ENCODE data around the gene PITX2.

Gene PITX2

DNA sequence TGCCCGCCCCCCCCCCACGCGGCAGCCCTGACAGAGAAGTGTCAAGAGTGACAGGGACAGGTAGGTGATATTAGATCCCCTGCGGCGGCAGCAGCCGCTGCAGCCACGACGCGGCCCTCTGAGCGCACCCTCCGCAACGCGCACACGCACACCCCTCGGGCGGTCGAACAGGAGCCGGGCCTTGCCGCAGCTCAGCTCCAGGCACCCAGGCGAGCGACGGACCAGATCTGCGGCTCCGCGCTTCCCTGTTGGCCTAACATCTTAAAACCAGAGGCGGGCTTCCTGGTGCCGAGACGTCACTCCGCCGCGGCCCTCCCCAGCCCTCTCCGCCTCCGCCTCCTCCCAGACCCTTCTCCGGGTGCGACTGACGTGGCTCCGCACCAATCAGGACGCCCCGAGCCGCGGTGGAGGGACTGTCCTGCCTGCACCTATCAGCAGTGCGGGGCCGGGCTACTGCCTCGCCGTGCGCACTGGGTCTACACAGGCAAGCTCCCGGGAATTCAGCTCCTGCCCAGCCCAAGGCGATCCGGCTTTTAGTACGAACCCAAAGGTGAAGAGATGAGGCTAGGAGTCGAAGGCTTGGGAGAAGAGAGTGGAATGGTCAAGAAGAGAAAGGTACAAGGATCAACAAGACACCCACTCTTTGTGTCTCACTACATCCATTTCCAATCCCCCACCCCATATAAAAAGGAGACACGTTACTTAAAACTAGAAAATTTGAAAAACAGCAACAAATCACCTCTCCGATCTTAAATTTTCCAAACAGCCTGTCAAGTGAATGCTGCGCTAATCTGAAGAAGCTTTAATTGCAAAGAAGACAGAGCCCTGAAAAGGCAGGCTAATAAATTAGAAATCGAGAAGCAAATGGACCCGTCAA lies at the start of gene PITX2:
Gene PITX2 (minus strand): TSS at position 237 of the 877 bp plus-strand sequence. CDS start 617 bp downstream, outside the sequence.
- DNase-seq = no peak

DNA sequence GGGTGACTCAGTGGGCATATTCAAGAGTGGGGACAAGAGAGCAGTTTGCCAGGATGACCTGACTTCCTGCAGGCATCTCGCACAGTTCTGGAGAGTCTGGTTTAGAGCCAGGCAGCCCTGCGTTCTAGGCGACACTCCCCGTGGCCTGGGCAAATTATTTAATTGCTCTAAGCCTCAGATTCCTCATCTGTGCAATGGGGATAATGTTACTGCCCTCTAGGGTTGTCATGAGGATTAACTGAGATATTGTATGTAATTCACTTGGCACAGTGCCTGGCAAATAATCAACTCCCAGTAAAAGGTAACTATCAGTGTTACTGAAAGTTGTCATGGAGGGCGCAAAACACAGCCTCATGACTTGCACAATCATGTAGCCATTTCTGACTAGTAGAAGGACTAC lies 48.8 kb upstream of the PITX2 start:
- DNase-seq = no peak

DNA sequence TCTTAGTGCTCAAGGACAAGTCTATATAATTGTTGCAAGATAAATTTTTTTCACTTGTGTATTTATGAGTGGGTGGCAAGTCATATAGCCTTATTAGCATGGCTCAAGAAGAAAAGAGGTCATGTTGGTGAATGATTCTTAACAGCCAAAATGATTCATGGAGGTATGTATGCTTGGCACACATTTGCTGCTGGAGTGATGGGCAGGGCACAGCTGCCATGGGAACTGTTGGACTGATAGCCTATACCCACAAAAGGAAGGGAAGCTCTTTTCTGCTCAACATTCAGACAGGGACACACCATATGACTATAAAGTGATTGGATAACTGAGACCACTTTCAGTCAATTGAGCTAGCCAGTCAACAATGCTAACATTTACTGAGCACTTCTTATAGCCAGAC lies 46.8 kb upstream of the PITX2 start:
- DNase-seq = no peak

DNA sequence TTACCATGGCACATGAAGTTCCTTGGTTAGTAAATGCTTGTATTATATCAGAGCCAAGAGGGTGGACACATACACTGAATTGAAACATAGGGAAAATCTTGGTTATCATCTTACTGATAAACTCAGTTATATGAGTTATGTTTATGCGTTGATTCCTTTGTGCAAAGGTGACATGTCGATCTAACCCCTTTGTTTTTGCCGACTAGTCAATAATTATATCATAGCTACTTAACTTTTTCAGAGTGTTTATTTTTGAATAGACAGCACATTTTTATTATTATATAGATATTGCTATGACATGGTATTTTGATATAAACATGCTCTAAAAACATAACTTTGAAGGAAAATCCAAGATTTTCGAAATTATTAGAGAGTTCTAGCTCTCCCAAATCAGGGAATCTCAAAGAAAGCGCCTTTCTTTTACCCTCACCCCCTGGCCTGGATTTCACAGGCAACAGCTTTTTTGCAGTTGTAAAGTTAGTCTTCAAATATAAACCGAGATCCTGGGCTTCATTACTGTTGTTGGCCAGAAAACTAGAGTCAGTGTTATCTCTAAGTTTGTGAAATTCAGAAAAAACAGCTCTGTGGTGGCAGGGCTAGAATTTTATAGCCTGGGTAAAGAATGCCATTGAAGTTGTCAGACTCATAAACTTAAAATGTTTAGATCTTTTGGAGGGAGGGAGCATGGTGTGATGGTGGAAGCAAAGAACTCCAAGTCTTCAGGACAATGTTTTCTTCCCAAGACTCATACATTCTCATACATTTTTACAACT lies 45.8 kb upstream of the PITX2 start:
- no peak for DNase-seq

DNA sequence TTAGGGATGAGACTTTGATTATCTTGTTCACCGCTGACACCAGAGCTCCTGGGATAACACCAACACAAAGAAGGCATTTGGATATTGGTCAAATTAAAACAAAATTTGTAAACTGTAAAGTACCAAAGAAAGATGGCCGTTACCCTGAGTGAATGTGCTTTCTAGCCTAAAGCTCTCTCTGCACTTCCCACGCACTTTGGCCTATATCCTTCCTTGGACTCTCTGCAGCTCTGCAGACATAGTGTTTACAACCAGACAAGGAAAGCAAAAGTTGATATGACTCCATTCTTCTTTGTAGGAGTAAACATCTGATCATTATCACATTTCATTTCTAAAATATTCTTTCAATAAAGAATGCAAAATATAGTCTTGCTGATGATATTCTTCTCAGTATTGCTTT lies 44.8 kb upstream of the PITX2 start:
- DNase-seq = no peak

DNA sequence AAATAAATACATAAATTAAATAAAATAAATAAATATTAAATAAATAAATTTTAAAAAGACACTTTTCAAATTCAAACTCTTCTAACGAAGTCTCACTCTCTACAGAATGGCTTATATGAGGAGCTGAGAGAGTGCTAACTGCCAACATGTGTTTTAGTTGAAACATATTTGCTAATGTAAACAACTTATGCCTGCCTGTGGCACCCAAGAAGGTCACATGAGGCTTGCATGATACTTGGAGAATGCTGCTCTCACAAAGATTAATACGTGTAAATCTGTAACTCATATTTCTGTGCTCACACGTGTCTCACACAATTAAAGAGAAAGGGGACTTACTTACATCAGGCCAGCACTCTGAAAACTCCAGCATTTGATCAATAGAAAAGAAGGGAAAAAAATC lies 43.2 kb upstream of the PITX2 start:
- DNase-seq = no peak

DNA sequence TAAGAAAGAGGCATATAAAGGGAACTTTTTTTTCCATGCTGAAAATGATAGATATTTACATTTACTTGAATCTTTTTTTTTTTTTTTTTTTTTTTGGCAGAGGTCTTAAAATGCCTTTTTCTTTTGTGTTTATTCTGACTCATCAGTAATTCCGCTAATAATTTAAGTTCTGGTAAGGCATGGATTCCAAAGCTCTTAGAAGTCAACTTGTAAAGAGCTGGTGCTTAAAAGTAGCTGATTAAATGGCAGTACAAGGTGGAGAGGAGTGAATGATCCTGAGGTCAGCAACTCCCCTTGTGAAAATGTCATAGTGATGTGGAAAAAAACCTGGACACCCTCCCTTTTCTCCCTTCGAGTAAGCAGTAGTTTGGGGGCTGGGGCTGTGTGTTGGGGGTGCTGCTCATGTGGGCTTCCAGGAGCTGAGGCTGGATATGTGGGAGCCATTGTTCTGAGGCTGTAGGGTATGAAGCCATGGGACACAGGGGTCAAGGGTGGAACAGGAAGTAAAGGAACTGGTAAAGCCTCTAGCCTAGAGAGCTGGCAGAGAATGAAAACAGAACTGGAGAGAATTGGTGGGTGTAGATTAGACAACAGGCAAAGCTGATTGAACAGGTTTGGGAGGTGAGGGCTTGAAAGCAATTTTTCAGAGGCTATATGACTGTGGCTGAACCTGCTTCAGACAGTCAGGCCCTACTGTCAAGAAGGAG lies 41.0 kb upstream of the PITX2 start:
- no peak for DNase-seq

DNA sequence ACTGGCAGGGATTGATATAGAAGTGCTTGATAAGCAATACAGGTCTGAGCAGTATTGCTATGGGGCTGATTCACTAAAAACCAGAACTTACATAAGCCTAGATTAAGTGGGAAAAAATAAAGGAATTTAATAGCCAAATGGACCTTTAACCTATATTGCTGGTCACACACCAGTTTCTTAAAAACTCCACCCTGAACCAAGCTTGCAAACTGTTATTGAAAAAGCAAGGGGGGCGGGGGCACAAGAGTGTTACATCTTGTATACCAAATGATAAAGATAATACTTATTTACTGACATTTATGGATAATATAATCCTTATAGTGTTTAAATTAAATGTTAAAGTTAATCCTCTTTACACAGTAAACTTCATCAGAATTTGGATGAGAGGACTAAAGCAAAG lies 40.3 kb upstream of the PITX2 start:
- no peak for DNase-seq

DNA sequence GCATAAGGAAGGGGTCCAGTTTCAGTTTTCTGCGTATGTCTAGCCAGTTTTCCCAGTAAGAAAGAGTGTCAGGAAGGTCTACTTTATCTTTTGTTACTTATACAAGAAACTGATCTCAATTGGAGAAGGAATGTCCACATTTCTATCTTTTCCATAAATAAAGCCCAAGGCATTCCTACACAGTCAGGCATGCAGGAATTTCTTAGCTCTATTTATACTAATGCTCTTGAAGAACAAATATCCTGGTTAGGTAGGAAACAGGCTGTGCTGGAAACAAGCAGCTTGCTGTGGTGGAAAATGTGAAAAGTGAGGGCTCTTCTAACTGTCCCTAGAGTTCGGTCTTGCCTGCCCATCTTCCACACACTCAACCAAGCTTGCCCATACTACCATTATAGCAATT lies 37.9 kb upstream of the PITX2 start:
- no peak for DNase-seq

DNA sequence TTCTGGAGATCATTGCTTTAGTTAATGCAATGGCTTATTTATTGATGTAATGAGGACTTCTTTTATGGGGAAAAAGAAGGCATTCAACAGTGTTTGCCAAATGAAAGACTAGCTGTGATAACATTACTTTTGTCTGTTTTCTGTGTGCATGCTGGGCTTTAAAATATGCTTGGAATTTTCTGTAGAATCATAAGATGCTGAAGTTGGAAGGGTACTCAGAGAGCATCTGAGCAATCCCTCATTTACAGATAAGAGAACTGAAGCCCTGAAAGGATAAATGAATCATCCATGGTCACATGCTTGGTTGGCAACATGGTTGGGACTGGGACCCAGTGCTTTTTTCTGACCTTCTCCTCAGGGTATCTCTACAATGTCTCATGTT lies 31.4 kb upstream of the PITX2 start:
- no peak for DNase-seq

DNA sequence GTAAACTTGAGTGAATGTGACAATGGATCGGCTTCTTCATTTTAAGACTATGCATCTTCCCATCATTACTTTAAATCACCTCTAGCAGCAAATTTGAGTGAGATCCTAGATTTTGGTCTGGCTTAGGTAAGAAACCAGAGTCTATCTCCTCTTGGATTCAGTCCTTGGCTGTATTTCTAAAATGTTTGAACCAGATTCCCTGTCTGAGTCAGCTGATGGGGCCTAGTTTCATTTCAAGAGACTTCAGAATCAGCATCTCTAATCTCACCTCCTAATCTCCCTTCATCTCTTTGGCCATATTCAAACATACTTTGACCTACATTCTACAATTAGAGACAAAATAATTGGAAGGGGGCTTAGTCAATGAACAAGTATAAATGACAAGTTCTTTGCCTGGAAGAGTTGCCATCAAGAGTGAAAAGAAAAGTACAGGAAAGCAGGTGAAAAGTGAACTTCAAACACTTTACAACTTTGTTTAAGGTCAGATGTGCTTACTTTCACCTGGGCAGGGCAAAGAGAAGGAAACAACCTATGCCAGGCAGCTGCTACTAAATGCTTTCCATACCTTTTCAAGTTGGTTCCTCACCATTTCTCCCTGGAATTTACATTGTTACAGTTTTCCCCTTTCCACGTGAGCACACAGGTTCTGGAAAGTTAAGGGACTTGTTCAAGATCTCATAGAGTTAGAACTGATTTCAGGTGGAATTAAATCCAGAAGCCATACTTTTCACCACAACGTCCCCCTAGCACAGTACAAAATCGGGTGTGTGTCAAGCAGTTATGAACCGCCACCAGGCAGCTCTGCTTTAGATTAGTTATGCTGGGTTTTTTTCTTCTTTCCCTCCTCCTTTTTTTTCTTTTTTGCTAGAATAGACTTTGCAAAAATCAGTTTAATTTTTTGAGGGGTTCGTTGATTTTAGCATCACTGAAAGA lies 30.7 kb upstream of the PITX2 start:
- no peak for DNase-seq

DNA sequence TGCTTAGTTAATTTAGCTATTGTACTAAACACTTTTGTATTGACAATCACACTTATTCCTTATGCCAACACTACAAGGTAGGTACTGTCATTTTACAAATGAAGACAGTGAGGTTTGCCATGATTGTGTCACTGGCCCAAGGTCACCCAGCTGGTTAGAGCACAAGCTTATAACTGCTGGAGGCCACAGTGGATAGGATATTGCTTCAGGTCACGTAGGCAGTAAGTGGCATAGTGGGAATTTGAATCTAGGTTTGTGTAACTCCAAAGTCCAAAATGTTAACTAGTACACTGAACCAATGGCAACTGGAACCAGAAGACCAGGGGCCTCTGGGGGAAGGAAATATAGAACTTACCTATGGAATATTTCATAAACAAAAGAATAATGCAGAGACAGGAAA lies 21.1 kb upstream of the PITX2 start:
- DNase-seq = no peak

DNA sequence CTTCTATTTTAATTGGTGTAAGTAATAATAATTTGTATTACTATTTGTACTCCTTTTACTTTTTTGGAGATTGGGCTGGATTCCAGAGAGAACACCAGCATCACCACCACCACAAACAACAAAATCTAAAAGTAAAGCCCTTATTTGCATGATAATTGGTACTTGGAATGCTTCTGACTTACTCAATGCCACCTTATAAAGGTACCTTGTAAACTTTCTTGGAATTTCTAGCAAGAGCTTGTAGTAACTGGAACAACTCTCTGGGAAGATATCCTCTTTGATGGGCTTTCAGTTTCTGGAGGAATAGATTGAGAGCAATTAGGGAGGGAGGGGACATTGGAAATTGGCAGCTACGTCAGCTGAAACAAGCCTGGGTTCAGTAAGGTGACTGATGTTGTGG lies 20.2 kb upstream of the PITX2 start:
- DNase-seq = no peak

DNA sequence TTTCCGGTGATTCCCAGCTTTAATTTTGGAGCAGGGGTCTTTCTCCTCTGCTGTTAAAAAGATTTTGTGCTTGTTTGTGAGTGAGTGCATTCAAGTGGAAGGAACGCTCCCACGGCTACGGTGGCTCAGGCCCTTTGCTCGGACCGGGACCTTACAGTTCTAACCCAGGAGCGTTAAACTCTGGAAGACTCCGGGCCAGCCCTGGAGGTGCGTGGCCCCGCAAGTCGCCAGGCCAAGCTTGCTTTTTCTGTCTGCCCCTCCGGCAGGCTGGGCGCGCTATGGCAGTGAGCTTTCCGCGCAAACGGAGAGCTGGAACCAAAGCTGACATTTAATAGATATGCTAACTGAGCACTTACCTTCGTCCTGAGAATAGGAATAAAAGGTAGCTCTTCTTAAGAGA lies 18.3 kb upstream of the PITX2 start:
- no peak for DNase-seq

DNA sequence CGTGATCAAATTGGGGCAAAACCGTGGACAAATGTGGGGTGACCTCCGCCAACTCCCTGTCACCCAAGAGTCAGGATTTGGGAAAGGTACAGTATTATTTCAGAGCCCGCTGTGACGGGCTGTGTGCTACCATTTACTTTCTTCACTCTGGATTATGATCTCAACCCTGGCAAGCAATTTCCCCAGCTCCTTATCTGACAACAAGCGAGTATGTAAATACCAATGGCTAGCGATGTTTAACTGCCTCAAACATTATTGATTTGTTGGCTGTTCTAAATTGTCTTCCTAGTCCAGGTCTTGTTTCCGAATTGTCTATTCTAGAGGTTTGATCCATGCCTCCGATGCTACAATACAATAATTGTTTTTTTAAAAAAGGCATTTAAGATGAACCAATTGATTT lies 17.7 kb upstream of the PITX2 start:
- DNase-seq = no peak

DNA sequence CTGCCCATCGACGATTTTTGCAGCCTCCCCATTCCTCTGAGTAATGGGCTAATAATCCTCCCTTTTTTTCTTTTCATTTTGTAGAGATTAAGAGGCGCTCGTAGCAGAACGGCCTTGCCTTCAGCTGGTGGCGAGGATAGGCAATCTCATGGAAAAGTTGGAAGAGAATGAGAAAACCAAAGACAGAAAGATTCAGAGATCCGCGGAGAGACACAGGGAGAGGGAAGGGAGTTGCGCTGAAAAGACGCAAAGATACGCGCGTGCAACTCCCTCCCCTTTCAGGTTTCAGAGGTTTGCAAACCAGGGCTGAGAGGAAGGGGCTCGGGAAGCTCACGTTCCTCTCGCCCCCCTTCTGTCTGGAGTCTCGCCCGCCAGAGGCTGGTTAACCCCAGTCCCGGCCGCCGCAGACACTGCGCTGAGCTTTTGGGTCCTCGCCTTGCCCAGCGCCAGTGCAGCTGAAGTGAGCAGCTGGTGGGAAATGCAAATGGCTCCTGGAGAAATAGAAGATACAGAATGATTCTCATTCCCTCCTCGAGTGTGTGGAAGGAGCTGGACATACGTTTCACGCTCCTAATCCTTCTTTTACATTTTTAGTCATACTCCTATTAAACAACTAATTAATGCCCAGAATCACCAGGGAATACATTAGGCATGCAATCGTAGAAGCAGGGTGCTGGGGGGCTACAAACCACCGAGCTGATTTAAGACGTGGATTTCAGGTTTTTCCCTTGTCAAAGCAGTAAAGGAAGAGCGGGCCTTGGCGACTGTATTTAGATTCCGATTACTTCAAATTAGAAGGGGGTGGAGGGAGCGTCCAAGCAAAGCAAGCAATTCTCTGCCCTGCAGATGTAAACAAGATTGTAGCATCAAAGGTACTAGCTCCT lies 16.6 kb upstream of the PITX2 start:
- DNase-seq = no peak

DNA sequence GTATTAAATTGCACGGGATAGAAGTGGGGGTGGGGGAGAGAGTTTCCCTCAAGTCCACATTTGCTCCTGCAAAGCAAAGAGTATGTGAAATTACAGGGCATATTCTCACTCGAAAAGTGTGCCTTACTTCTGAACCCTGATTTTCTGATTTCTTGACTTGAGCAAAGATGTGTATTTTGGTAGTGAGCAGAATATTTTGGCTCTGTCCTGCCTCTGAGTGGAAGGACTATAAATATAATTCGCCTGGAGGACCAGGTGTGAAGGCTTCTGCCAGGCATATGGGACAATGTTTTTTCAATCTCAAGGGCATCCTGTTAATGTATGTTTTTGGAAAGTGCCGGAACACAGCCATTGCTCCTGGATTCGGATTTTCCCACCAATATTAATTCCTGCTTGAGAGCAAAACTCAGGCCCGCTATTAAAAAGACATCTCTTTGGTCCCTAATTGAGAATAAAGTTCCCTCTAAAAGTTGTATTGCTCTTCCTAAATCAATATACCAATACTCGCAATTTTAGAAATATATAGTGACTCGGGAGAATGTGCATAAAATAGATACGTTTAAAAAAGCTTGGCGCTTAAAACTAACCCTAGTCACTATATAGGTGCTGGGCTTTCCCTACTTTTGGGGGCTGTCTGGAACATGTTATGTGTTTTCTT lies 15.3 kb upstream of the PITX2 start:
- no peak for DNase-seq

DNA sequence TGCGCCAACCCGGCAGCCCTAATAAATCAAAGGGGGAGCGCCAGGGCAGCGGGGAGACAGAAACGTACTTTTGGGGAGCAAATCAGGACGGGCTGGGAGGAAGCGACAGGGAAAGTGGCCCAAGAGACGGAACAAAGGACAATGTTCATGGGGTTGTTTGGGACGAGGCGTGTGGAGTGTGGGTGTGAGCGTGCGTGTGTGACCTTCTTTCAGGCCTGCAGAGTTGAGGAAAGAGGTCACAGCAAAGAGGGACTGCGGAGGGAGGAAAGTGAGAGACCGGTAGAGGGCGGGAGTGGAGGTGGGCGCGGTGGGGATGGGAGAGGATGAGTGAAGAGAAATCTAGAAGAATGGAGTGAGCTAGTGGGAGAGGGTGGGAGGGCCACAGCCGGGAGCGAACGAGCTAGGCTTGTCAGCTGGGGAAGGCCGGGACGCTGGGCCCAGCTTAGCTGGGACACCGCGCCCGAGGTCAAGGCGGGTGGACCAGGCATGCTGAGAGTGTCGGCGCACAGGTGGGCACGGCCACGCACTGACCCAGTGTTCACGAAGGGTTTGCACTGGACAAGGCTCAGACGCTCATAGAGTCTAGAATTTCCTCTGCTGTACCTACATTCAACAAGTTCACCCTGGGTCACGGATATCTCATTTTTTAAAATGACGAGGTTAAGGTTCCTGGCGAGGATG lies 14.7 kb upstream of the PITX2 start:
- DNase-seq = no peak

DNA sequence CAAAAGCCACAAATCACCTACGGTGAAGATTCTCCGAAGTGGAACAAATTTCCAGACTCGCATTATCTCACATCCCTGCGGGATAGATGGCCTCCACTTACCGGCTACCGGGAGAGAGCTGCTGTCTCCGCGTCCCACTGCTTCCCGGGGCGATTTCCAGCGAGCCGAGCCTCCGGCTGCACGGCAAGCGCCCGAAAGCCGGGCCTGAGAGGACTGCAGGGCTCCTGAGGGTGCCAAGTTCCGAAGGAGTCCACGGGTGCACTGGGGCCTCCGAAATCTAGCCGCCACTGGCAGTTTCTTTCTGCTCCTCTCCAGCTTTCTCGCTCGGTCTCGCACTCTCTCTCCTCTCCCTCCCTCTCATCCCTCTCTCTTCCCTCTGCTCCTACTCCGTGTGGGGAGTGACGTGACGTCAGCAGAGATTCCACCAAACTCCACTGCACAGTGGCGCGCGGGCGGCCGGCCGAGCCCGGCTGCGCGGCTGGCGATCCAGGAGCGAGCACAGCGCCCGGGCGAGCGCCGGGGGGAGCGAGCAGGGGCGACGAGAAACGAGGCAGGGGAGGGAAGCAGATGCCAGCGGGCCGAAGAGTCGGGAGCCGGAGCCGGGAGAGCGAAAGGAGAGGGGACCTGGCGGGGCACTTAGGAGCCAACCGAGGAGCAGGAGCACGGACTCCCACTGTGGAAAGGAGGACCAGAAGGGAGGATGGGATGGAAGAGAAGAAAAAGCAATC lies 14.0 kb upstream of the PITX2 start:
- DNase-seq = no peak

Measured in activated CD8-positive, alpha-beta memory T cell treated with anti-CD3 and anti-CD28 coated beads, Interleukin-2, amount 50 U/mL, for 4 hours (primary cell).